Stimulated activated CD4-positive, alpha-beta T cell treated with anti-CD3 and anti-CD28 coated beads, TNF-alpha, amount 100 ng/mL, for 48 hours (primary cell): Measurements from ENCODE around the gene SHKBP1.
"Not testable (repeated sequence)": the region's sequence is repeated elsewhere in the genome, so short reads cannot be mapped to it uniquely, and the experiment has no call there.

Source experiments
- DNase-seq, 3 donors: peaks; one replicate each; pipeline ENCODE4 v3.0.0-alpha.2; 2020; ENCODE audit warnings: low read depth in 3 of 3

Gene SHKBP1

DNA sequence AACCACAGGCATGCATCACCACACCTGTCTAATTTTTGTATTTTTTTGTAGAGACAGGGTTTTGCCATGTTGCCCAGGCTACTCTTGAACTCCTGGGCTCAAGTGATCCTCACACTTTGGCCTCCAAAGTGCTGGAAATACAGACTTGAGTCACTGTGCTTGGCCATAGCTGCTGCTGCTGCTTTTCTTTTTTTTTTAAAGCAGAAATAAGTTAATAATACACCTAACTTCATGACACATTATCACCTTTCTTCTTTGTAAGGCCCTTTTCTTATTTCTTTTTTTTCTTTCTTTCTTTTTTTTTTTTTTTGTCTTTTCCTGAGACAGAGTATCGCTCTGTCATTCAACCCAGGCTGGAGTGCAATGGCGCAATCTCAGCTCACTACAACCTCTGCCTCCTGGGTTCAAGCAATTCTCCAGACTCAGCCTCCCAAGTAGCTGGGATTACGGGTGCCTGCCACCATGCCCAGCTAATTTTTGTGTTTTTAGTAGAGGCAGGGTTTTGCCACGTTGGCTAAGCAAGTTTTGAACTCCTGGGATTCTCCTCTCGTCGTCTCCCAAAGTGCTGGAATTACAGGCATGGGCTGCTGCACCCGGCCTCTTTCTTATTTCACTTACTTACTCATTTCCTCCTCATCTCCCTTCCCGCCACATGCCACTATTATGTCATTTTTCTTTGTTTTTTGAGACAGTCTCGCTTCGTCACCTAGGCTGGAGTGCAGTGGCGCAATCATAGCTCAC lies 8.7 kb downstream of the SHKBP1 start:
- DNase-seq: no peak

DNA sequence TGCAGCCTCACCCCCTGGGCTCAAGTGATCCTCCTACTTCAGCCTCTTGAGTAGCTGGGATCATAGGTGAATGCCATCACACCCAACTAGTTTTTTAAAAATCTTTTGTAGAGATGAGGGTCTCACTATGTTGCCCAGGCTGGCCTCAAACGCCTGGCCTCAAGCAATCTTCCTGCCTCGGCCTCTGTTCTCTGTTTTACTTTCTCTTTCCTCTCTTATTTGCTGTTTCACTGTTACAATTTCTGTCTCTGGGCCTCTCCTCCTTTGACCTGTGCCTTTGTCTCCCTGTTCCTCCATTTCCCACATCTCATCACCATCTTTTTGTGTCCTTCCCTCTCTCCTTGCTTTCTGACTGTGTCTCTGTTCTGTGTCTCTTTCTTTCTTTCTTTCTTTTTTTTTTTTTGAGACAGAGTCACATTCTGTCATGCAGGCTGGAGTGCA lies 9.3 kb downstream of the SHKBP1 start:
- no peak for DNase-seq

DNA sequence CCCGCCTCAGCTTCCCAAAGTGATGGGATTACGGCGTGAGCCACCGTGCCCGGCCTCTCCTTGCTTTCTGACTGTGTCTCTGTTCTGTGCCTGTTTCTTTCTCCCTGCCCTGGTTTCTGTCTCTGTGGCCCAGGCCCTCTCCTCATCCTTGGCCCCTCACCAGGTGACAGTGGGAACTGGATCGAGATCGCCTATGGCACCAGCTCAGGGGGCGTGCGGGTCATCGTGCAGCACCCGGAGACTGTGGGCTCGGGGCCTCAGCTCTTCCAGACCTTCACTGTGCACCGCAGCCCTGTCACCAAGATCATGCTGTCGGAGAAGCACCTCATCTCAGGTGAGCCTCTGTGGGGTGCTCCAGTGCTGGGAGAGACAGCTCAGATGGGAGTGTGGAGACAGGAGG lies 9.9 kb downstream of the SHKBP1 start:
- no peak for DNase-seq

DNA sequence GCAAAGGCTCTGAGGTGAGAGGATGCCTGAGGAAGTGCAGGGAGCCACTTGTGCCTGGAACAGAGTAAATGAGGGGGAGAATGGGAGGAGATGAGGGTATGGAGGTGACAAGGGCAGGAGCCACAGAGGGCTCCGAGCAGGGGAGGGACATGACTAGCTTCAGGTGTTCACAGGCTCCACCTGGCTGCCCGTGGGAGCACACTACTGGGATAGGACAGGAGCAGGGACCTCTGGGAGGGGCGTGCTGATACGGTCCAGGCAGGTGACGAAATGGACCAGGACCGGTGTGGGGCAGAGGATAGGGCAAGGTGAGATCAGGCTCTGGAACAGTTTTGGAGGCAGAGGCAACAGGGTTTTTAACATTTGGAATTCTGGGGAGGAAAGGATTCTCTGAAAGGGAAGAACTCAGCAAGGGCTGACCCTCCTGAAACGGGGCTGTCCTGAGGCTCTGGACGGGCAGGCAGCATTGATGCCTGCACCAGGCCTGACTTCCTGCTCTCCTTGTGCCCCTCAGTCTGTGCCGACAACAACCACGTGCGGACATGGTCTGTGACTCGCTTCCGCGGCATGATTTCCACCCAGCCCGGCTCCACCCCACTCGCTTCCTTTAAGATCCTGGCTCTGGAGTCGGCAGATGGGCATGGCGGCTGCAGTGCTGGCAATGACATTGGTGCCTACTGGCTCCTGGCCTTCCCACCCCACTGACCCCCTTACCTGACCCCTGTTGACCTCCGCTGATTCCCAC lies 11.6 kb downstream of the SHKBP1 start:
- DNase-seq: no peak

DNA sequence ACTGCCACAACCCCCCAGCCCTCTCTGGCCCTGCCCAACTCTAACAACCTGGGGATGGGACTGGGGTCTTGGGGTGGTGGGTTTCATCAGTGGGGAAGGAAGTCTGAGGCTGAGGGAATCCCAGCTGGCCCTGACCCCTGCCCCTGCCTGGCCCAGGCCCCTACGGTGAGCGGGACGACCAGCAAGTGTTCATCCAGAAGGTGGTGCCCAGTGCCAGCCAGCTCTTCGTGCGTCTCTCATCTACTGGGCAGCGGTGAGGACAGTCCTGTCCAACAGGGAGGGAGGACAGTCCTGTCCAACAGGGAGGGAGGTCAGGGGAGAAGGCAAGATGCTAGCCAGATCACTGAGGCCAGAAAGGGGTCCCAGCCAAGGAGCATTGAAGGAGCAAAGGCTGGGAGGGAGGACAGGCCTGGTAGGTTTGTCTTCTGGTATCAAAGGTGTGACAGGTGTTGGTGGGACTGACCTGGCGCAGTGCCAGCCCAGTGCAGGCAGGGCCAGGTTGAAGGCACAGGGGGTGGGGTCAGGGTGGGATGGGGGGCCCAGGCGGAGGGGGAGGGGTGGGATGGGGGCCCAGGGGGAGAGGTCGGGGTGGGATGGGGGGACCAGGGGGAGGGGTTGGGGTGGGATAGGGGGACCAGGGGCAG lies 12.4 kb downstream of the SHKBP1 start:
- DNase-seq: no peak

DNA sequence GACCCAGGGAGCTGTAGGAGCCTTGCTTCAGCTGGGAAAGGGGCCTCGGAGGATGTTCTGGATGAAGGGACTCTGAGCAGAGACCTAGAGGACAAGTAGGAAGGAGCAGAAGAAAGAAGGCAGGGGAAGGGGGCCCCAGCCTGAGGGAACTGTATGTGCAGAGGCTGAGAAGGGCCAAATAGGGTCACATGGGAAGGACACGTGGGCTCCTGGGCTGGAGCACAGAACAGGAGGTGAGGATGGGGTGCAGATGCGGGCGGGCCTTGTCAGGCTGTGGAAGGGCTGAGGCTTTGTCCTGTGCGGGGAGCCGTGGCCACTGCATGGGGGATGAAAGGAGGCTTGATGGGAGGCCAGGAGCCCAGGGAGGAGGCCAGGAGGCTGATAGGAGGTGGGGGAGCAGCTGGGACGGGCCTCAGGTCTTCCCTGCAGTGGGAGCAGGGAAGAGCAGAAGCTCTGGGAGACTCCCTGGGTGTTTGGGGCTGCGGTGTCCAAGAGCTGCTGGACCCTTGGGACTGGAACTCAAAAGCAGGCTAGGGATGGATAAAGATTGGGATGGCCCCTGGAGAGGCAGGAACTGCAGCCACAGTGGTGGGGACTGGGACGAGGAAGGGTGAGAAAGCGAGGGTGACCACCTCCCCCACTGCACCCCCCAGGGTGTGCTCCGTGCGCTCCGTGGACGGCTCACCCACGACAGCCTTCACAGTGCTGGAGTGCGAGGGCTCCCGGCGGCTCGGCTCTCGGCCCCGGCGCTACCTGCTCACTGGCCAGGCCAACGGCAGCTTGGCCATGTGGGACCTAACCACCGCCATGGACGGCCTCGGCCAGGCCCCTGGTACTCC lies 13.1 kb downstream of the SHKBP1 start:
- DNase-seq: no peak

DNA sequence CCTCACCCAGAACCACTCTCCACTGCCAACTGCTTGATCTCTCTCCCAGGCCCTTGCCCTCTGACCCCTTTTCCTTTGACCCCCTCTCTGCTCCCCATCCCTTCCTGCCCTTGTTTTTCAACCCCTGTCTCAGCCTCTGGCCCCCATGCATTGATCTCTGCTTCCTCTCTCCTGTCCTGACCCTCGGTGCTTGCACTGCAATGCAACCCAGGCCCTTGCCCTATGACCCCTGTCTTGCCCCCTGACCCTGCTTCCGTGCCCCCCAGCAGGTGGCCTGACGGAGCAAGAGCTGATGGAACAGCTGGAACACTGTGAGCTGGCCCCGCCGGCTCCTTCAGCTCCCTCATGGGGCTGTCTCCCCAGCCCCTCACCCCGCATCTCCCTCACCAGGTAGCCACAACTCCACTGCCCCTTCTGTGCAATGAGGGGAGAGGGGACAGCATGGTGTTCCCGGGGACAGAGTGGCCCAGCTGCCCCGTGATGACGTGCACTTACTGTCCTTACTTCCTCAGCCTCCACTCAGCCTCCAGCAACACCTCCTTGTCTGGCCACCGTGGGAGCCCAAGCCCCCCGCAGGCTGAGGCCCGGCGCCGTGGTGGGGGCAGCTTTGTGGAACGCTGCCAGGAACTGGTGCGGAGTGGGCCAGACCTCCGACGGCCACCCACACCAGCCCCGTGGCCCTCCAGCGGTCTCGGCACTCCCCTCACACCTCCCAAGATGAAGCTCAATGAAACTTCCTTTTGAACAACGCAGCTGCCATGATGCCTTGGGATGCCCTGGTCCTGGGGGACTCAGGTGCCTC lies 14.0 kb downstream of the SHKBP1 start:
- no peak for DNase-seq

DNA sequence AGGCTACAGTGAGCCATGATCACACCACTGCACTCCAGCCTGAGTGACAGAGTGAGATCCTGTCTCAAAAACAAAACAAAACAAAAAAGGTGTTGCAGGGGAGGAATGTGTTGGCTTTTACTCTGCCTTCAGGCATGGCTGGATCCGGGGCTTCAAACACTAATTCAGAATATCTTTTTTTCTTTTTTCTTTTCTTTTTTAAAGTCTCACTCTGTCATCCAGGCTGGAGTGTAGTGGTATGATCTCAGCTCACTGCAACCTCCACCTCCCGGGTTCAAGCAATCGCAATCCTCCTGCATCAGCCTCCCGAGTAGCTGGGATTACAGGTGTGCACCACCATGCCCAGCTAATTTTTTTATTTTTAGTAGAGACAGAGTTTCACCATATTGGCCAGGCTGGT lies 15.1 kb downstream of the SHKBP1 start:
- DNase-seq: not testable (repeated sequence)

DNA sequence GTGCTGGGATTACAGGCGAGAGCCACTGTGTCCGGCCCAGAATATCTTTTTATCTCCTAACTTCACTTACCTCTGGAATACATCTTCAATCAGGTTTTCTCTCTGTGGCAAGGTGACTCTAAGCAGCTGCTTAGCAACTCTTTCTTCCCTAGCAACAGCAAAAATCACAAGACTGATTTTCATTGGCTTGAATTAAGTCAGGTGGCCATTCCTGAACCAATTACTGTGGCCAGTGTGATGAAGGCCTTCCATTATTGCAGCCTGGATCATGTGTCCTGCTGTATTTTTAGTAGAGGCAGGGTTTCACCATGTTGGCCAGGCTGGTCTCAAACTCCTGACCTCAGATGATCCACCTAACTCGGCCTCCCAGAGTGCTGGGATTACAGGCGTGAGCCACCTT lies 15.5 kb downstream of the SHKBP1 start:
- DNase-seq: no peak

DNA sequence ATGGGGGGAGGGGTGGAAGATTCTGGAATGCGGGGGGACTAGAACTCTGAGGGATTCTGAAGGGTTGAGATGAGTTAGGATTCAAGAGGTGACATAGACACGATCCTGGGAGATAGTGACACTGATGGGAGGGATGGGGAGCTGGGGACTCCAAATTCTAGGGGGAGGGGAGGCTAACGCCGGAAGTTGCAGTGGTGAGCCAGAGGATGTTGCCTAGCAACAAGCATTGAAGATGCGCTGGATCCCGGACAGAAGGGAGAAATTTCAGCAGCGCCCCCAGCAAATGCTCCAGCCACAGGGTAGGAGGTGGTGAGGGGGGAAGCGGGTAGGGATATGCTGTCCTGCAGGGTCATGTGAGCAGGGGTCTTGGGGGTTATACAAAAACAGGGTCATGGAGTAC lies 17.6 kb downstream of the SHKBP1 start:
- DNase-seq: no peak

DNA sequence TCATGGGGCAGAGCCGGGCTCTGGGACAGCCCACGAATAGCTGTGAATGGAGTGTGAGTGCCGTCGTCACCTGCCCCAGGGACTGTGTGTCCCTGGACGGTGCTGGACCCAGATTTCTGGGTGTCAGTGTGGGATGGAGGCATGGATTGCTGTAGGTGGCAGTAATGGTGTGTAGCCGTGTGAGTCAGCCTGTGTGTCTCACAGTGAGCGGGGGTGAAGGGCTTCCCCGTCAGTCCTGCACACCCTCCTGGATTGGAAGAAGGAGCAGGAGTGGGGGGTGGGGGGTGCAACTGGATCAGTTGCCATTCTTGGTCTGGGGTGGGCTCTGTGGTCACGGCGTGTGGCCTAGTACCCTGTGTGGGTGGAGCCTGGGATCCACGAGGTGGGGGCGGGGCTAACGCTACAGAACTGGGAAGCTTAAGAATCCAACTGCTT lies 18.0 kb downstream of the SHKBP1 start:
- DNase-seq: no peak

DNA sequence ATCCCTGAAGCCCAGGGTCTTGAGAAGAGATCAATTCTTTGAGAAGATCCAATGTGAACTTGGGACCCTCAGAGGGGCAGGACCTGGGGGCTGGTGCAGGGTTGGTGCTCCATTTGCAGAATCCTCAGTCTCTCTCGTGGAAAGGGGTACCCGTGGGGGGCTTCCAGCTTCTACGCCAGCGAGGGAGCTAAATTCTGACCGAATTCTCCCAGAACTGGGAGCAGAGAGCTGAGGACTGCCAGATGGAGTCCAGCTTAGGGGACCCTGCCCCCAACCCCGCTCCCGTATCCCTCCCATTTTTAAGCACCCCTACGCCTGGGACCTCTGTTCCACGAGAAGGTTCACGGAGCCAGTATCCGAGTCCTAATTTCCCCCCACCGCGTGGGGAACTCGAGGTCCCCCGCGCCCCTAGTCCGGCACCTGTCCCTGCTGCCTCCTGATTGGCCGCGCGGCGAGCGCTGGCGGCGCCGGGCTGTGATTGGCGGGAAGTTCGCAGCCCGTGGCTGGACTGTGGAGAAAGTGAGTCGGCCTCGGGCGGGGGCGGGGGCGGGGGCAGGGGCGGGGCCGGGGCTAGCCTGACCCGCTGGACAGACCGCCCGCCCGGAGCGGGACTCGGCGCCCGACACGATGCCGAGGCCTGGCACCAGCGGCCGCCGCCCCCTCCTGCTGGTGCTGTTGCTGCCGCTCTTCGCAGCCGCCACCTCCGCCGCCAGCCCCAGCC lies 20.1 kb downstream of the SHKBP1 start:
- no peak for DNase-seq

DNA sequence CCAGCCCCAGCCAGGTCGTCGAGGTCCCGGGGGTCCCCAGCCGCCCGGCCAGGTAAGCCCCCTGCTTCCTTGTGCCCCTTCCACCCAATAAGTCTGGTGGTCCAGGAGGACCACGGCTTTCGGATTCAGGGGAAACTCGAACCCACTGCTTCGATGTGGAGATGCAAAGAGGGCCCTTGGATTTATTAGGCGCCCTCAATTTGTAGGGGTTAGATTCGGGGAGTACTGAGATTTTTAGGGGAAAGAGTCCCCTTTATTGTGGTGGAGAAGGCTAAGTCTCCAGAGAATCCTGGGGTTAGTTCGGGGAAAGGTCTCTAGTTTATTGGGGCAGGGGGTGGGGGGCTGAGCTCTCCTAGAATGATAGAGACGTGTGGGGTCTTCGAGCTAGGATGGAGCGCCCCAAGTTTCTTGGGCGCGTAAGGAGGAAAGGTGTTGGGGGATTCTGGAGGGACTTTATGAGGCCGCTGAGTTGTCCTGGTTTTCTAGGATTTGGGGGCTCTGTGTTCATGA lies 20.7 kb downstream of the SHKBP1 start:
- no peak for DNase-seq

DNA sequence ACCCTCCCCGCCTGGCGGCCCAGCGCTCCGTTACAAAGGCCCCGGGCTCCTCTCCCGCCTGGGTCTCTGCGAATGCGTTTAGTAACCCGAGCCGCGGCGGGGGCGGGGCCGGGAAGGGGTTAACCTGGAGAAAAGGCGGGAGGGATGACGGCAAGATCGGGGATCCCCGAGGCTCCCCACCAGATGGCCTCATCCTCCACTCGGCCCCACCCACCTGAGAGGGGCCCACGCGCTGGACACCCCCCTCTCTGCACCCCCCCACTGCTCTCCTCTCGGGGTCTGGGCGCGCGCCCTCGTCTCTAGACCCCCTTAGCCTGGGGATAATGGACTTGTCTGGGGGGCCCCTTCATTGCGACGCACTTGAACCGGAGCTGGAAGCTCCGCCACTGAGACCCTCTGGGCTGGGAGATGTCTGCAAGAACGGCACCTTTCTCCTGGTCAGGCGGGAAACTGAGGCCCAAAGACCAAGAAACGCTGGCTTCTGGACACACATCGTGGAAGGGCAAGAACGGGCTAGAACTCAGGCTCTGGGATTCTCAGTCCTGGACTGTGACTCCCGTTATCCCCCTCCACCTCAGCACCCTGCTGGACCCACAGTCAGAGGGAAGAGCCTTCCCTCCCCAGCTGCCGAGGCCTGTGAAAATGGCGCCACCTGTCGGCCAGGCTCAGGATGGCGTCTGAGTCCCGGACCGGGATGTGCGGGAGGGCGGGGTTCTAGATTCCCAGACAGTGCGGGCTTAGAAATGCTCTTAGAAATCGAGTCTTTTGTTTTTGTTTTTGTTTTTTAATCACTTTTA lies 21.6 kb downstream of the SHKBP1 start:
- DNase-seq: peak; percentile 68 to 83 (median 80)

DNA sequence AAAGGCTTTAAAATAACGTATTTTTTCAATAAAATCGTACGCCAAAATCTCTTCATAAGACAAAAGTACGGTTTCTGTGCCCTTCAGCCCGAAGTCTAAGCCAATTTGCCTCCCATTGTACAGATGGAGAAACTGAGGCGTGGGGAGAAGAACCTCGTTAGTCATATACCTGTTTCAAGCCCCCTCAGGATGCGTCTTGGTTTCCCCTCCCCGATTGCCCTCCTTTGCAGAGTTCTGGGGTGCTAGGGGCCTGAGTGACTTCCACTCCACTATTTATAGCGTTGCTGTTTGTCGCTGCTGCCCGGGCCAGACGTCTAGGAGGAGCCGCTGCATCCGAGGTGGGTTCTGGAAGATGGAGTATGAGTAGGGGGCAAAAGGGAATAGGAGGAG lies 22.2 kb downstream of the SHKBP1 start:
- no peak for DNase-seq

DNA sequence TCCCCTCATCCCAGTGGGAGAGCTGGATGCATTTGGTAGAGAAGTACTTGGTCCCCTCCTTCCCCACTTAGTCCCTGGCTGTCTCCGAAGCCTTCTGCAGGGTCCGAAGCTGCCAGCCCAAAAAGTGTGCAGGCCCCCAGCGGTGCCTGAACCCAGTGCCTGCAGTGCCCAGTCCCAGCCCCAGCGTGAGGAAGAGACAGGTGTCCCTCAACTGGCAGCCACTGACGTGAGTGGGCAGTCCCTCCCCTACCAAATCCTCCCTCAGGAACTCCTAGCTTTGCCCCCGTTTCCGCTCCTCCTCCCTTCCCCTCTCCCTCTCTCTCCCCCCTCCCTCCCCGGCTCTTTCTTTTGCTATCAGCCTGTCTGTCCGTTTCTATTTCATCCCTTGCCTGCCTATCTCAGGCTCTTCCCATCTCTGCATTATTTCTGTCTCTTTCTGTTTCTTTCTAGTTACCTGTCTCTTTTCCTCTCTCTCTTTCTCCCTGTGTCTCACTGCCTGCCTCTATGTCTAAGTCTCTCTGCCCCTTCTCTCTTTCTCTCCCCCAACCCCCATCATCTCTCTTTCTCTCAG lies 22.7 kb downstream of the SHKBP1 start:
- DNase-seq: no peak

DNA sequence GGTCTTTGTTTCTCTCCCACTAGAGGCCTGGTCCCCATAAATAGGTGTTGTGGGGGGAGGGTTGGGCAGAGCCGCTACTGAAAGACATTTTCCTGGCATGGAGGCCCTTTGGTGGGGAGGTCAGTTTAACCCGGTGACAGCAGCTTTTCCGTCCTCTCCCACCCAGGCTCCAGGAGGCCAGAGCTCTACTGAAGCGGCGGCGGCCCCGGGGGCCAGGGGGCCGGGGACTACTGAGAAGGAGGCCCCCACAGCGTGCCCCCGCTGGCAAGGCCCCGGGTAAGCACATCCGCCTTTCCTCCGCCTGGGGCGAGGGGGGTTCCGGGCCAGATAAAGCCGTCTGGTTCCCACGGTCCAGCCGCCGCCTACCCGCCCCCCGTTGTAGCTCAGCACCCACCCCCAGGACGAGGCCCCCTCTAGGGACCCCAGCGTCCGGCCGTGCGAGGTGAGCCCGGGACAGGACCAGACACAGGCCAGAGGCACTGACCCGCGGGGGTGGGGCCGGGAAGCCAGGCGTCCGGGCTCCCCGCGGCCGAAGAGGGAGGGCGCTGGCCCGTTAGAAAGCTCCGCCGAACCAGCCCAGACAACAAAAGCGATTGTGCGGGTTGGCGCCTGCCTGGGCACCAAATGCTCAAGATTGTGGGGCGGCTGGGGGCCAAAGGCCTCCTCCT lies 23.4 kb downstream of the SHKBP1 start:
- DNase-seq: no peak

DNA sequence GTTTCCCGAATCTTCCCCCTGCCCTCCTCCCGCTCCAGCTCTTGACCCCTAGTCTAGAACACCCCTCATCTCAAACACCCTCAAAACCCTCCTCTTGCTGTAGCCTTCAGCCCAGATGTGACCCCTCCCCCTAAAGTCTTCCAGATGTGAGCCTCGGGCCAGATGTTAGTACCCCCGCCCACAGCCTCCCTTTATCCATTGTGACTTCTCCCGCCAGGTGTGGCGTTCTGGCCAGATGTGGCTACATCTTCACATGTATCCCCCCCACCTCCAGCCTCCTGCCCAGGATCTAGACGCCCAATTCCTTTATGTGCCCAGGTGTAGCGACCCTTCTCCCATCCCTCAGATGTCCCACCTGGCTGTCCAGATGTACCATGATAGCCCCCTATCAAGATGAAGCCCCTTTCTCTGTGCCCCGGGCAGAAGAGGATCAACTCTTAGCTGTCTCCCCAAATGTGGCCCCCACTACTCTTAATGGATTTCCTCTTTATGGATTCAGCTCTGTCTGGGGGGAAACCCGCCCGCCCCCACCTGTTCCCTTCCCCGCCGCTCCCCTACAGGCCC lies 24.0 kb downstream of the SHKBP1 start:
- no peak for DNase-seq
